Astrocyte (in vitro differentiated cells and primary cell): Measurements from ENCODE around the gene NSRP1.

Source experiments
- CTCF ChIP-seq: IDR thresholded peaks from 2 replicates; pipeline ENCODE4 v1.5.1; 2011; ENCODE audit warnings: low read depth, mild to moderate bottlenecking, inconsistent platforms, low read length, moderate library complexity; ENCODE audit not compliant: insufficient read depth
- EZH2 ChIP-seq: IDR thresholded peaks from 2 replicates; pipeline ENCODE4 v1.6.1; 2012; ENCODE audit warnings: mild to moderate bottlenecking, low read length, inconsistent platforms; ENCODE audit not compliant: insufficient read depth

GRCh38 chr17:30203471-30203981, 86.9 kb downstream of the NSRP1 start:
- TF ChIP-seq CTCF (no peak), EZH2 (no peak)
